GM12878 (cell line): ENCODE data around the gene SPATC1L. TPM values are rescaled to one million over a fixed set of nuclear protein-coding genes. Genes with fewer than 3 reads are reported as not detected.

Experiments used
- ATAC-seq: fragments of 200-7000 bp; cut with Tn5 transposase; 3 replicates; pipeline ENCODE4 v1.9.1; 2020; ENCODE audit warnings: mild to moderate bottlenecking, moderate library complexity
- BruUV-seq: library from RNA; stranded (reverse); fragments of 400-500 nt; replicated peaks from 2 replicates; lab custom pipeline; 2021; lab: Mats Ljungman, UMichigan
- CTCF ChIA-PET: fragments of 300-600 bp; sonication (Branson Sonifier 250); formaldehyde crosslinking; extraction: SDS; loops from one replicate; lab custom pipeline; 2021; ENCODE audit warnings: inconsistent platforms; lab: Yijun Ruan, JAX
- POLR2A ChIA-PET: fragments of 350-600 bp; formaldehyde crosslinking; extraction: SDS; loops from one replicate; lab custom pipeline; 2021; ENCODE audit warnings: inconsistent platforms; lab: Charles Lee
- RAD21 ChIA-PET: fragments of 300-600 bp; sonication (Branson Sonifier 250); formaldehyde crosslinking; loops from one replicate; lab custom pipeline; 2023; ENCODE audit warnings: antibody characterized with exemption; ENCODE audit not compliant: unreplicated experiment; lab: Charles Lee
- SMC1A ChIA-PET: fragments of 300-600 bp; sonication (Branson Sonifier 250); formaldehyde crosslinking; loops from one replicate; lab custom pipeline; 2023; ENCODE audit not compliant: unreplicated experiment, uncharacterized antibody; lab: Charles Lee
- DNase-seq: peaks from one replicate; pipeline ENCODE4 v3.0.0-alpha.2; 2011; ENCODE audit warnings: low read depth, low spot score
- FAIRE-seq: peaks from 3 replicates; lab custom pipeline; 2011; peaks lifted over from hg19 to GRCh38; lab: Jason Lieb, UNC
- H2AFZ ChIP-seq: 2 replicates; pipeline ENCODE4 v1.6.0; 2011; ENCODE audit warnings: low read depth, low read length, control low read depth; ENCODE audit not compliant: control insufficient read depth
- H3K27ac ChIP-seq: 2 replicates; pipeline ENCODE4 v1.5.1; 2011; ENCODE audit warnings: control low read depth; ENCODE audit not compliant: control insufficient read depth, insufficient read depth
- H3K27me3 ChIP-seq, 2 experiments: replicated peaks in 1 of 2; 2 replicates each; pipeline versions ENCODE4 v1.6.0 to v1.6.1; 2011; ENCODE audit warnings: low read length in 1 of 2; ENCODE audit not compliant: control insufficient read depth in 2 of 2, insufficient read depth in 2 of 2
- H3K36me3 ChIP-seq, 2 experiments: 2 replicates each; pipeline ENCODE4 v1.5.1; 2011; ENCODE audit warnings: low read length in 1 of 2; ENCODE audit not compliant: control insufficient read depth in 2 of 2, insufficient read depth in 2 of 2
- H3K4me1 ChIP-seq: 2 replicates; pipeline ENCODE4 v1.6.1; 2011; ENCODE audit warnings: mild to moderate bottlenecking, low read length, moderate library complexity, mixed read lengths; ENCODE audit not compliant: control insufficient read depth, insufficient read depth
- H3K4me2 ChIP-seq: 2 replicates; pipeline ENCODE4 v1.6.0; 2011; ENCODE audit warnings: control low read depth; ENCODE audit not compliant: control insufficient read depth, insufficient read depth
- H3K4me3 ChIP-seq: fragments of 200-600 bp; sonication (generic); 2 replicates; pipeline ENCODE4 v1.5.1; 2016
- H3K79me2 ChIP-seq: 2 replicates; pipeline ENCODE4 v1.6.0; 2011; ENCODE audit warnings: low read length; ENCODE audit not compliant: control insufficient read depth, insufficient read depth
- H3K9ac ChIP-seq: 2 replicates; pipeline ENCODE4 v1.8.0; 2011; ENCODE audit warnings: low read length, control low read depth, mixed read lengths; ENCODE audit not compliant: control insufficient read depth, insufficient read depth
- H3K9me3 ChIP-seq: replicated peaks from 3 replicates; pipeline ENCODE4 v1.5.1; 2011; ENCODE audit warnings: mild to moderate bottlenecking, low read length; ENCODE audit not compliant: control insufficient read depth, insufficient read depth
- H4K20me1 ChIP-seq: 2 replicates; pipeline ENCODE4 v1.6.0; 2011; ENCODE audit not compliant: control insufficient read depth, insufficient read depth
- ATF7 ChIP-seq: fragments of 450-650 bp; IDR thresholded peaks from 2 replicates; pipeline ENCODE4 v1.6.1; 2016; ENCODE audit warnings: low read depth, mild to moderate bottlenecking
- FOS ChIP-seq: IDR thresholded peaks from 3 replicates; pipeline ENCODE4 v1.6.1; 2011; ENCODE audit warnings: borderline replicate concordance; ENCODE audit not compliant: insufficient read length; ENCODE audit errors: extremely low read depth
- GATAD2B ChIP-seq: fragments of 450-650 bp; conservative IDR thresholded peaks from 2 replicates; pipeline ENCODE4 v1.6.1; 2017; ENCODE audit warnings: low read depth, mild to moderate bottlenecking, moderate library complexity
- MTA2 ChIP-seq: fragments of 450-650 bp; IDR thresholded peaks from 2 replicates; pipeline ENCODE4 v1.6.1; 2016; ENCODE audit warnings: low read depth, mild to moderate bottlenecking, moderate library complexity
- NFIC ChIP-seq: IDR thresholded peaks from 2 replicates; pipeline ENCODE4 v1.6.1; 2012; ENCODE audit warnings: low read depth, mild to moderate bottlenecking, inconsistent platforms, low read length, moderate library complexity
- PAX8 ChIP-seq: fragments of 450-650 bp; IDR thresholded peaks from 2 replicates; pipeline ENCODE4 v1.6.1; 2017; ENCODE audit warnings: mild to moderate bottlenecking, moderate library complexity
- POLR2AphosphoS5 ChIP-seq: IDR thresholded peaks from 2 replicates; pipeline ENCODE4 v1.6.1; 2011; ENCODE audit warnings: mild to moderate bottlenecking, low read length, inconsistent platforms
- RELA ChIP-seq: fragments of 450-650 bp; IDR thresholded peaks from 2 replicates; pipeline ENCODE4 v1.8.0; 2014; ENCODE audit warnings: borderline replicate concordance; ENCODE audit not compliant: partially characterized antibody
- SMARCA5 ChIP-seq: fragments of 450-650 bp; IDR thresholded peaks from 2 replicates; pipeline ENCODE4 v1.6.1; 2017; ENCODE audit warnings: mild to moderate bottlenecking
- SPI1 ChIP-seq: IDR thresholded peaks from 2 replicates; pipeline ENCODE4 v1.6.1; 2011; ENCODE audit warnings: low read depth, mild to moderate bottlenecking, low read length, moderate library complexity, borderline replicate concordance; ENCODE audit not compliant: insufficient read depth
- TCF12 ChIP-seq: IDR thresholded peaks from 2 replicates; pipeline ENCODE4 v1.6.1; 2011; ENCODE audit warnings: low read depth, mild to moderate bottlenecking, low read length
- WGBS: methylation state at CpG from one replicate; pipeline ENCODE4 v1.1.6; 2016; ENCODE audit warnings: low lambda C conversion rate; ENCODE audit not compliant: insufficient replicate concordance, insufficient coverage; ENCODE audit errors: missing lambda C conversion rate; 5-methylcytosine and 5-hydroxymethylcytosine counted together
- in situ Hi-C: fragments of 300-500 bp; cut with MboI; formaldehyde crosslinking; loops from 9 replicates; pipeline ENCODE4 v1.14.3; 2018; ENCODE audit warnings: mixed read lengths
- intact Hi-C: fragments of 100-400 bp; cut with micrococcal nuclease; formaldehyde crosslinking; loops from one replicate; pipeline ENCODE4 v1.14.2; 2022; ENCODE audit not compliant: unreplicated experiment
- polyA plus RNA-seq, 11 experiments: library from polyadenylated mRNA; depleted of rRNA in 4 of 11; unstranded in 6 of 11; stranded (reverse) in 5 of 11; fragments of >200 nt; fragmentation: Nextera tagmentation in 4 of 11; fragmentation: Illumina TruSeq in 1 of 11; extraction: Ambion mirVana in 4 of 11; extraction: Trizol in 1 of 11; gene quantifications; 1 replicate in 1 of 11; 2 replicates in 10 of 11; pipeline versions ENCODE4 v1.2.1 to v1.2.3, GENCODE V29; 2011 to 2016; ENCODE audit warnings: inconsistent platforms in 2 of 11, missing spikeins in 2 of 11, low read depth in 1 of 11
- total RNA-seq, 4 experiments: library from RNA; depleted of rRNA in 3 of 4; stranded (reverse); fragments of >200 nt in 3 of 4; fragmentation: Illumina TruSeq in 1 of 4; extraction: Trizol in 1 of 4; gene quantifications; 2 replicates each; pipeline versions ENCODE4 v1.2.1 to v1.2.3, GENCODE V29; 2013 to 2021
- TF ChIP-seq, protein P1 (sequence below): fragments of 450-650 bp; IDR thresholded peaks from 2 replicates; pipeline ENCODE4 v1.6.1; 2018; ENCODE audit warnings: mild to moderate bottlenecking, low read depth, moderate library complexity; ENCODE audit not compliant: partially characterized antibody
- TF ChIP-seq, protein P2 (sequence below): fragments of 450-650 bp; formaldehyde crosslinking; IDR thresholded peaks from 2 replicates; pipeline ENCODE4 v1.4.0; 2022; ENCODE audit warnings: mild to moderate bottlenecking, moderate library complexity
- TF ChIP-seq, protein P3 (sequence below): IDR thresholded peaks from 2 replicates; pipeline ENCODE4 v1.6.1; 2011; ENCODE audit warnings: low read depth, mild to moderate bottlenecking, low read length, moderate library complexity, borderline replicate concordance; ENCODE audit errors: extremely low read depth
- TF ChIP-seq, protein P4 (sequence below), 3 experiments: IDR thresholded peaks in 2 of 3; conservative IDR thresholded peaks in 1 of 3; 2 replicates each; pipeline ENCODE4 v1.5.1; 2011; ENCODE audit warnings: low read depth in 3 of 3, low read length in 3 of 3, mild to moderate bottlenecking in 3 of 3, control low read depth in 2 of 3, moderate library complexity in 2 of 3, inconsistent platforms in 1 of 3, mixed read lengths in 1 of 3; ENCODE audit not compliant: control insufficient read depth in 2 of 3, insufficient read depth in 1 of 3; ENCODE audit errors: extremely low read depth in 1 of 3

Gene SPATC1L
- total and polyA plus RNA-seq, 10 of the 15 experiments (the other 5 are each of a cell fraction or from before 2014, with no cell fraction given), result 1.4 to 16.0 (median 7.0) TPM; not detected in 2

DNA sequence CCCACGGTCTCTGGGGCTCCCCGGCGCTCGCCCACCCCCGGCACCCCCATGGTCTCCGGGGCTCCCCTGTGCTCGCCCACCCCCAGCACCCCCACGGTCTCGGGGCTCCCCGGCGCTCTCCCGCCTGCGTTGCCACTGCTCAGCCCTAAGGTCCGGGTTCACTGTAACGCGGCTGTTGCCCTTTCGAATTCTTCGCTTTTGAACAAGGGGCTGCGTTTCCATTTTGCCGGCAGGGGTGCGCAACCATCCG lies 23.7 kb downstream of the SPATC1L start:
- FAIRE-seq (no peak), ATAC-seq (no peak), DNase-seq (no peak)
- intact Hi-C loops, result no loop called here
- Histone ChIP-seq H3K4me2 (no peak overlapping the region), H2AFZ (no peak overlapping the region), H3K4me1 (no peaks in the 10 kb centered on the region), H3K36me3 (no peaks in the 10 kb centered on the region), H3K9me3 (no peaks in the 10 kb centered on the region; the same call in 2 of the 3 replicates), H3K4me3 (no peak overlapping the region), H3K79me2 (no peaks in the 10 kb centered on the region), H4K20me1 (no peaks in the 10 kb centered on the region), H3K27ac (no peak overlapping the region), H3K9ac (no peak overlapping the region), H3K27me3 (no peaks in the 10 kb centered on the region)
- in situ Hi-C loops, result no loop called here
- ChIA-PET SMC1A (no interaction called here), POLR2A (no interaction called here), RAD21 (no interaction called here), CTCF (no interaction called here)
- 90% methylated on average over 18 of the region's 22 CpGs for WGBS
- no TSS peak for BruUV-seq
- no peak for TF ChIP-seq RELA
- no peak for TF ChIP-seq SMARCA5
- TF ChIP-seq, protein P1, sequence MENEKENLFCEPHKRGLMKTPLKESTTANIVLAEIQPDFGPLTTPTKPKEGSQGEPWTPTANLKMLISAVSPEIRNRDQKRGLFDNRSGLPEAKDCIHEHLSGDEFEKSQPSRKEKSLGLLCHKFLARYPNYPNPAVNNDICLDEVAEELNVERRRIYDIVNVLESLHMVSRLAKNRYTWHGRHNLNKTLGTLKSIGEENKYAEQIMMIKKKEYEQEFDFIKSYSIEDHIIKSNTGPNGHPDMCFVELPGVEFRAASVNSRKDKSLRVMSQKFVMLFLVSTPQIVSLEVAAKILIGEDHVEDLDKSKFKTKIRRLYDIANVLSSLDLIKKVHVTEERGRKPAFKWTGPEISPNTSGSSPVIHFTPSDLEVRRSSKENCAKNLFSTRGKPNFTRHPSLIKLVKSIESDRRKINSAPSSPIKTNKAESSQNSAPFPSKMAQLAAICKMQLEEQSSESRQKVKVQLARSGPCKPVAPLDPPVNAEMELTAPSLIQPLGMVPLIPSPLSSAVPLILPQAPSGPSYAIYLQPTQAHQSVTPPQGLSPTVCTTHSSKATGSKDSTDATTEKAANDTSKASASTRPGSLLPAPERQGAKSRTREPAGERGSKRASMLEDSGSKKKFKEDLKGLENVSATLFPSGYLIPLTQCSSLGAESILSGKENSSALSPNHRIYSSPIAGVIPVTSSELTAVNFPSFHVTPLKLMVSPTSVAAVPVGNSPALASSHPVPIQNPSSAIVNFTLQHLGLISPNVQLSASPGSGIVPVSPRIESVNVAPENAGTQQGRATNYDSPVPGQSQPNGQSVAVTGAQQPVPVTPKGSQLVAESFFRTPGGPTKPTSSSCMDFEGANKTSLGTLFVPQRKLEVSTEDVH, result no peak
- no peak for TF ChIP-seq POLR2AphosphoS5
- no peak for TF ChIP-seq SPI1
- TF ChIP-seq, protein P2, sequence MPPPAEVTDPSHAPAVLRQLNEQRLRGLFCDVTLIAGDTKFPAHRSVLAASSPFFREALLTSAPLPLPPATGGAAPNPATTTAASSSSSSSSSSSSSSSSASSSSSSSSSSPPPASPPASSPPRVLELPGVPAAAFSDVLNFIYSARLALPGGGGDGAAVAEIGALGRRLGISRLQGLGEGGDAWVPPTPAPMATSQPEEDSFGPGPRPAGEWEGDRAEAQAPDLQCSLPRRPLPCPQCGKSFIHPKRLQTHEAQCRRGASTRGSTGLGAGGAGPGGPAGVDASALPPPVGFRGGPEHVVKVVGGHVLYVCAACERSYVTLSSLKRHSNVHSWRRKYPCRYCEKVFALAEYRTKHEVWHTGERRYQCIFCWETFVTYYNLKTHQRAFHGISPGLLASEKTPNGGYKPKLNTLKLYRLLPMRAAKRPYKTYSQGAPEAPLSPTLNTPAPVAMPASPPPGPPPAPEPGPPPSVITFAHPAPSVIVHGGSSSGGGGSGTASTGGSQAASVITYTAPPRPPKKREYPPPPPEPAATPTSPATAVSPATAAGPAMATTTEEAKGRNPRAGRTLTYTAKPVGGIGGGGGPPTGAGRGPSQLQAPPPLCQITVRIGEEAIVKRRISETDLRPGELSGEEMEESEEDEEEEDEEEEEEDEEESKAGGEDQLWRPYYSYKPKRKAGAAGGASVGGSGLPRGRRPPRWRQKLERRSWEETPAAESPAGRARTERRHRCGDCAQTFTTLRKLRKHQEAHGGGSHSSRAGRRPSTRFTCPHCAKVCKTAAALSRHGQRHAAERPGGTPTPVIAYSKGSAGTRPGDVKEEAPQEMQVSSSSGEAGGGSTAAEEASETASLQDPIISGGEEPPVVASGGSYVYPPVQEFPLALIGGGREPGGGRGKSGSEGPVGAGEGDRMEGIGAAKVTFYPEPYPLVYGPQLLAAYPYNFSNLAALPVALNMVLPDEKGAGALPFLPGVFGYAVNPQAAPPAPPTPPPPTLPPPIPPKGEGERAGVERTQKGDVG (CRISPR knock-in tag), result no peak
- no peak for TF ChIP-seq NFIC
- TF ChIP-seq ATF7, result no peak
- TF ChIP-seq, protein P3, sequence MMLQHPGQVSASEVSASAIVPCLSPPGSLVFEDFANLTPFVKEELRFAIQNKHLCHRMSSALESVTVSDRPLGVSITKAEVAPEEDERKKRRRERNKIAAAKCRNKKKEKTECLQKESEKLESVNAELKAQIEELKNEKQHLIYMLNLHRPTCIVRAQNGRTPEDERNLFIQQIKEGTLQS, result no peak
- TF ChIP-seq, protein P4, sequence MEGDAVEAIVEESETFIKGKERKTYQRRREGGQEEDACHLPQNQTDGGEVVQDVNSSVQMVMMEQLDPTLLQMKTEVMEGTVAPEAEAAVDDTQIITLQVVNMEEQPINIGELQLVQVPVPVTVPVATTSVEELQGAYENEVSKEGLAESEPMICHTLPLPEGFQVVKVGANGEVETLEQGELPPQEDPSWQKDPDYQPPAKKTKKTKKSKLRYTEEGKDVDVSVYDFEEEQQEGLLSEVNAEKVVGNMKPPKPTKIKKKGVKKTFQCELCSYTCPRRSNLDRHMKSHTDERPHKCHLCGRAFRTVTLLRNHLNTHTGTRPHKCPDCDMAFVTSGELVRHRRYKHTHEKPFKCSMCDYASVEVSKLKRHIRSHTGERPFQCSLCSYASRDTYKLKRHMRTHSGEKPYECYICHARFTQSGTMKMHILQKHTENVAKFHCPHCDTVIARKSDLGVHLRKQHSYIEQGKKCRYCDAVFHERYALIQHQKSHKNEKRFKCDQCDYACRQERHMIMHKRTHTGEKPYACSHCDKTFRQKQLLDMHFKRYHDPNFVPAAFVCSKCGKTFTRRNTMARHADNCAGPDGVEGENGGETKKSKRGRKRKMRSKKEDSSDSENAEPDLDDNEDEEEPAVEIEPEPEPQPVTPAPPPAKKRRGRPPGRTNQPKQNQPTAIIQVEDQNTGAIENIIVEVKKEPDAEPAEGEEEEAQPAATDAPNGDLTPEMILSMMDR (IDR thresholded peaks at IDR 0.05 in 2 of 3, conservative IDR thresholded peaks at IDR 0.05 in 1 of 3; ENCODE audit: control insufficient read depth in 2 of 3, extremely low read depth in 1 of 3, insufficient read depth in 1 of 3, low read depth in 3 of 3, low read length in 3 of 3), result no peak
- TF ChIP-seq TCF12, result no peak
- TF ChIP-seq GATAD2B, result no peak
- no peak for TF ChIP-seq FOS
- TF ChIP-seq MTA2, result no peak
- no peak for TF ChIP-seq PAX8
